IPS-18a (cell line): Measurements from ENCODE around the gene KHNYN.

Source experiments
- H3K27ac ChIP-seq: one replicate; pipeline ENCODE4 v1.5.1; 2013; ENCODE audit warnings: low read length
- H3K27me3 ChIP-seq: one replicate; pipeline ENCODE4 v1.6.1; 2013; ENCODE audit warnings: mild to moderate bottlenecking, low read length; ENCODE audit not compliant: control insufficient read depth, insufficient read depth
- H3K36me3 ChIP-seq: one replicate; pipeline ENCODE4 v1.6.1; 2013; ENCODE audit warnings: low read depth, low read length; ENCODE audit not compliant: control insufficient read depth
- H3K4me1 ChIP-seq: one replicate; pipeline ENCODE4 v1.6.1; 2013; ENCODE audit warnings: low read depth, low read length; ENCODE audit not compliant: control insufficient read depth
- H3K4me3 ChIP-seq: one replicate; pipeline ENCODE4 v1.5.1; 2013; ENCODE audit warnings: low read length
- H3K9ac ChIP-seq: one replicate; pipeline ENCODE4 v1.6.1; 2013; ENCODE audit warnings: mild to moderate bottlenecking, low read length, moderate library complexity
- H3K9me3 ChIP-seq: one replicate; pipeline ENCODE4 v1.6.1; 2013; ENCODE audit warnings: low read depth, low read length; ENCODE audit not compliant: control insufficient read depth

The KHNYN gene

GRCh38 chr14:24415421-24416253, 14.1 kb upstream of the KHNYN start:
- Histone ChIP-seq H3K9me3 (no peaks in the 10 kb centered on the region), H3K27ac (no peak overlapping the region), H3K36me3 (peaks cover 8% of the 10 kb centered on the region), H3K4me3 (no peak overlapping the region), H3K4me1 (no peaks in the 10 kb centered on the region), H3K9ac (no peak overlapping the region), H3K27me3 (peaks cover 8% of the 10 kb centered on the region)

DNA sequence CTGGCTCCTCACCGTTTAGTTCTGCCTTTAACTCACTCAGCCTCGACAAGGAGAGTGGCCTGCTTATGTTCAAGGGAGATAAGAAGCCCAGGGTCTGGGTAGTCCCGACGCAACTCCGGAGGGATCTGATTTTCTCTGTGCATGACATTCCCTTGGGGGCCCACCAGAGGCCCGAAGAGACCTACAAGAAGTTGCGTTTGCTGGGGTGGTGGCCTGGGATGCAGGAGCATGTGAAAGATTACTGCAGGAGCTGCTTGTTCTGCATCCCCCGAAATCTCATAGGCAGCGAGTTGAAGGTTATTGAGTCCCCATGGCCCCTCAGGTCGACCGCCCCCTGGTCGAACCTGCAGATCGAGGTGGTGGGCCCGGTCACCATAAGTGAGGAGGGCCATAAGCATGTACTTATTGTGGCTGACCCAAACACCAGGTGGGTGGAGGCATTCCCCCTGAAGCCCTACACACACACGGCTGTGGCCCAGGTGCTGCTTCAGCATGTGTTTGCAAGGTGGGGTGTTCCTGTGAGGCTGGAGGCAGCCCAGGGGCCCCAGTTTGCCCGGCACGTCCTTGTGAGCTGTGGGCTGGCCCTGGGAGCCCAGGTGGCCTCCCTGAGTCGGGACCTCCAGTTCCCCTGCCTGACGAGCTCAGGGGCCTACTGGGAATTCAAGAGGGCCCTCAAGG, 13.4 kb upstream of the KHNYN start:
- Histone ChIP-seq H3K4me1 (no peaks in the 10 kb centered on the region), H3K4me3 (no peak overlapping the region), H3K9ac (no peak overlapping the region), H3K36me3 (peaks cover 8% of the 10 kb centered on the region), H3K9me3 (no peaks in the 10 kb centered on the region), H3K27me3 (peaks cover 8% of the 10 kb centered on the region), H3K27ac (no peak overlapping the region)

DNA sequence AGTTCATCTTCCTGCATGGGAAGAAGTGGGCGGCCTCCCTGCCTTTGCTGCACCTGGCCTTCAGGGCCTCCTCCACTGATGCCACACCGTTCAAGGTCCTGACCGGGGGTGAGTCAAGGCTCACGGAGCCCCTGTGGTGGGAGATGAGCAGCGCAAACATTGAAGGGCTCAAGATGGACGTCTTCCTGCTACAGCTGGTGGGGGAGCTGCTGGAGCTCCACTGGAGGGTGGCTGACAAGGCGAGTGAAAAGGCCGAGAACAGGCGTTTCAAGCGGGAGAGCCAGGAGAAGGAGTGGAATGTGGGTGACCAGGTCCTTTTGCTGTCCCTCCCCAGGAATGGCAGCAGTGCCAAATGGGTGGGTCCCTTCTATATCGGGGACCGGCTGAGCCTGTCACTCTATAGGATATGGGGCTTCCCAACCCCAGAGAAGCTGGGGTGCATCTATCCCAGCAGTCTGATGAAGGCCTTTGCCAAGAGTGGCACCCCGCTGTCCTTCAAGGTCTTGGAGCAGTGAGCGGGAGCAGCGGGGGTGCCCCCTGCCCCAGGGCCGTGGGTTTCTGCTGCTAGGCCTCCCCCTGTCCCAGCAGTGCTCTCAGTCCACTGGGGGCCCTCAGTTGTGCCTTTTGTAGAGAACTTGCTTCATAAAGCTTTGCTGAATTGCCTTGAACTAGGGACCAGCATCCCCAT, 12.7 kb upstream of the KHNYN start:
- peaks cover 8% of the 10 kb centered on the region for H3K36me3 ChIP-seq
- no peak overlapping the region for H3K9ac ChIP-seq
- H3K4me1 ChIP-seq: no peaks in the 10 kb centered on the region
- H3K9me3 ChIP-seq: no peaks in the 10 kb centered on the region
- peaks cover 8% of the 10 kb centered on the region for H3K27me3 ChIP-seq
- no peak overlapping the region for H3K4me3 ChIP-seq
- H3K27ac ChIP-seq: no peak overlapping the region

DNA sequence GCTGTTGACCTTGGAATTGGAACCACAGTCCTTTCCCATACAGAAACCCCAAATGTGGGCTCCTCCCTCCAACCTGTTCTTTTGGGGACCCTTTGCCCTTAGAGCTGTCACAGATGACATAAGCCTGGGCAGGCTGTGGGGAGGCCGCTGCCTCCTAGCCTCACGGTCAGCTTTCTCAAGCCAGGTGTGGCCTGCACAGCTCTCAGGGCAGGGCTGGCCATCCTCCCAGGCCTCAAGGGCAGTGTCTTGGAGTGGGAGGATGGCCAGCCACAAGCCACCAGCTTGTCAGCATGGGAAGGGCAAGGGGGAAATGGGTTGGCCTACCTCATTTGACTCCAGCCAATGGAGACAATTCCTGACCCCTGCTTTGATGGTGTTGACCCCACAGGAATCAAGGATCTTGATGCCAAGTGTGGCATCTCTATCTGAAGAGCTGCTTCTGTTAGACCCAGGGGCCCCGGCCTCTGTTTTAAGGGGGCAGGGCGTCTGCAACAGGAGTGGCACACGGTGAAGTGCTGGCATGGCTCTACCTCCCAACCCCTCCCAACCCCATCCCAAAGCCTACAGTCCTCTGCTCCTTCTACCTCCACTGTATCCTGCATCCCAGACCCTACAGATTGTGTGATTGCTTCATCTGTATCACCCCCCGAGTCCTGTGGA, 11.8 kb upstream of the KHNYN start:
- H3K36me3 ChIP-seq: peaks cover 6% of the 10 kb centered on the region
- no peak overlapping the region for H3K4me3 ChIP-seq
- no peak overlapping the region for H3K9ac ChIP-seq
- peaks cover 8% of the 10 kb centered on the region for H3K27me3 ChIP-seq
- H3K9me3 ChIP-seq: no peaks in the 10 kb centered on the region
- no peak overlapping the region for H3K27ac ChIP-seq
- H3K4me1 ChIP-seq: no peaks in the 10 kb centered on the region

GRCh38 chr14:24418492-24418873, 11.3 kb upstream of the KHNYN start:
- Histone ChIP-seq H3K27me3 (peaks cover 8% of the 10 kb centered on the region), H3K27ac (no peak overlapping the region), H3K36me3 (peaks cover 3% of the 10 kb centered on the region), H3K9me3 (no peaks in the 10 kb centered on the region), H3K4me3 (no peak overlapping the region), H3K9ac (no peak overlapping the region), H3K4me1 (no peaks in the 10 kb centered on the region)

DNA sequence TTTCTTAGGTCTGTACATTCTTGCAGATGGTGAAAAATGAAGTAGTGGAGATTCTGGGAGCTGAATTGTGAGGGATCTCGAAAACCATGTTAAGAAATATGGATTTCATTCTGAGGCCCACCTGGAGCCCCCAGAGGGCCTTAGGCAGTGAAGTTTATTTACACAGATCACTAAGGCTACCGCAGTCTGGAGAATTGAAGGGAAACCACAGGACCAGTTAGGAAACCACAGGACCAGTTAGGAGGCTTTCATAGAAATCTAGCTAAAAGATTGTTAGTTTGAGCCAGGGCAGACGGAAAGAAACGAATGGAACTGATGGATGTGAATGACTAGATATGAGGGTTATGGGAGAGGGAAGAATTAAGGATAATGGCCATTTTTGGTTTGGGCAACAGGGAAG, 7.5 kb upstream of the KHNYN start:
- no peak overlapping the region for H3K4me3 ChIP-seq
- H3K4me1 ChIP-seq: no peaks in the 10 kb centered on the region
- H3K9ac ChIP-seq: no peak overlapping the region
- no peaks in the 10 kb centered on the region for H3K36me3 ChIP-seq
- no peaks in the 10 kb centered on the region for H3K9me3 ChIP-seq
- H3K27ac ChIP-seq: no peak overlapping the region
- H3K27me3 ChIP-seq: peaks cover 11% of the 10 kb centered on the region

GRCh38 chr14:24422694-24423601, 6.8 kb upstream of the KHNYN start:
- Histone ChIP-seq H3K4me3 (no peak overlapping the region), H3K9ac (no peak overlapping the region), H3K4me1 (no peaks in the 10 kb centered on the region), H3K27ac (no peak overlapping the region), H3K36me3 (no peaks in the 10 kb centered on the region), H3K27me3 (peaks cover 11% of the 10 kb centered on the region), H3K9me3 (no peaks in the 10 kb centered on the region)

- no peak overlapping the region for H3K9ac ChIP-seq
- H3K4me1 ChIP-seq: no peaks in the 10 kb centered on the region
- no peak overlapping the region for H3K4me3 ChIP-seq
- H3K9me3 ChIP-seq: no peaks in the 10 kb centered on the region
- H3K27me3 ChIP-seq: peaks cover 9% of the 10 kb centered on the region
- H3K27ac ChIP-seq: no peak overlapping the region
- no peaks in the 10 kb centered on the region for H3K36me3 ChIP-seq
Observed at GRCh38 chr14:24425704-24426103, 4.0 kb upstream of the KHNYN start.

DNA sequence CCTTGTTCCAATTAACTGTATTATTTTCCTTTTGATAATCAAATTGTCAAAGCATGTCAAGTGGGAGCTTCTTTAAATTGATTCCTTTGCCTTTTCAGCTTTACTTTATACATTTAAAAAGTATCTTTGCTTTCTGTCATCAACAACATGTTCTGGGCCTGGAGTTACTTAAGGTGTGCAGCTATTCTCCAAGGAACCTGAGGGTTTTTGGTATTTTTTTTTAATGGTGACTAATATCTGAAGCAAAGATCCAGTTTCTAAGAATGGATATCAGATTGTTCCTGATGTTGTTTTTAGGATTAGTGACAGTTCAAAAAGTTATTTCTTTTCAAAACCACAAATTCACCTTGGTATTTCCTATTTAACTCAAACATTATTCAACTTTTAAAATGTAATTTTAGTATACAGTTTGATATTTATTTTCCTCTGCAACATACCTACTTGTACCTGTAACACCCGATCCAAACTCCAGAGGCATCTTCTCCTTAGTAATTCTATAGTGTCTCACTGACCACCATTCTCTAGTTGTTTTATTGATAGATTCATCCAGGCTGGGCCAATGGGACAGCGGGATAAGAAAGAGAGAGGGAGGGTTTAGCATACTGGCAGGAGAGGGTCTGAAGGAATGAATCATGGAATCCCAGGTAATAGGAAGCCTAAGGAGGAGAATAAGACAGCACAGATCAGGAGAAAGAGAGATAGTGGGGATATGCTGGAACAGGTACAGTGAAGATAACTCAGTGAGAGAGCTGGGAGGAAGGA, 3.4 kb upstream of the KHNYN start:
- Histone ChIP-seq H3K9ac (no peak overlapping the region), H3K36me3 (no peaks in the 10 kb centered on the region), H3K4me1 (peaks cover 5% of the 10 kb centered on the region)

DNA sequence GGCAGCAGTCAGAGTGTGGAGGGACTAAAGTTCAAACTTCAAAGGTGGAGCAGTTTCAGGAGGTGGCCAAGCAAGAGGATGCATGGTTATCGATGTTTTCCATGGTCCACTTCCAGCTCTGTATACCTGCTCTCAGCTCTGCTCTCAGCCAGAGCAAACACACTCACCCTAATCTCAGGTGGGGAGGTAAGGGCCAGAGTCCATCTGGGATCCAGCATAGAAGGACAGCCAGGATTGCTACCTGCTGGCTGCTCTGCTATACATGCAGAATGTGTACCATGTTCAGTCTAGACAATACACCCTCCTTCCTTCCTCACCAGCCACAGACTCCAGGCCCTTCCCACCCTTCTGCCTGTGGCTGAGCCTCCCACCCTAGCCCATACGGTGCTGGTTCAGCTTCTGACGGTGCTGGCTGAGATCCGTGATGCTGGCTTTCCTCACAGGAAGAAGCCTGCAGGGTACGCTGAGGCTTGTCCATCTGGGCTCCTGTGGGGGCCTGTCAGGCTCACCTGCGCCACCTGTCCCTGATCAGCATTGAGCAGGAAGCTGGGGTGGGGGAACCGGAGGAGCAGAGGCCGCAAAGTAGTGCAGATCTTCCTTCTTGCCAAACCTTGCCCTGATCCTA, 2.7 kb upstream of the KHNYN start:
- peaks cover 9% of the 10 kb centered on the region for H3K27me3 ChIP-seq
- H3K9ac ChIP-seq: no peak overlapping the region
- no peak overlapping the region for H3K4me3 ChIP-seq
- no peaks in the 10 kb centered on the region for H3K36me3 ChIP-seq
- peaks cover 6% of the 10 kb centered on the region for H3K4me1 ChIP-seq
- H3K9me3 ChIP-seq: no peaks in the 10 kb centered on the region
- no peak overlapping the region for H3K27ac ChIP-seq

More for the DNA sequence above, 3.4 kb upstream of the KHNYN start:
- Histone ChIP-seq H3K27me3 (peaks cover 9% of the 10 kb centered on the region), H3K9me3 (no peaks in the 10 kb centered on the region), H3K27ac (no peak overlapping the region), H3K4me3 (no peak overlapping the region)
